HCT116 (cell line): ENCODE data around the gene PTPRJ. TPM values are rescaled to one million over a fixed set of nuclear protein-coding genes. Genes with fewer than 3 reads are reported as not detected.

Source experiments
- ATAC-seq: fragments of 200-7000 bp; cut with Tn5 transposase; 2 replicates; pipeline ENCODE4 v1.9.1; 2020; ENCODE audit warnings: mild to moderate bottlenecking, moderate library complexity
- BruUV-seq: library from RNA; stranded (reverse); fragments of 400-500 nt; replicated peaks from 2 replicates; lab custom pipeline; 2021; lab: Mats Ljungman, UMichigan
- CTCF ChIA-PET: fragments of 300-600 bp; sonication (Branson Sonifier 250); formaldehyde crosslinking; loops from one replicate; lab custom pipeline; 2021; ENCODE audit warnings: antibody characterized with exemption; lab: Charles Lee
- POLR2A ChIA-PET: fragments of 300-600, 350-600 bp; sonication (Branson Sonifier 250); formaldehyde crosslinking; loops from one replicate; lab custom pipeline; 2021; ENCODE audit warnings: antibody characterized with exemption; lab: Charles Lee
- RAD21 ChIA-PET, 2 experiments: fragments of 300-600 bp; sonication (Branson Sonifier 250); formaldehyde crosslinking; loops; one replicate each; lab custom pipeline; 2023; ENCODE audit warnings: low total read pairs in 2 of 2; ENCODE audit not compliant: uncharacterized antibody in 2 of 2, unreplicated experiment in 2 of 2, low non-redundant PET in 1 of 2; lab: Charles Lee
- DNase-seq: peaks from one replicate; pipeline ENCODE4 v3.0.0-alpha.2; 2010; ENCODE audit warnings: low read depth, low spot score
- H2AFZ ChIP-seq: fragments of 200-600 bp; shearing (Covaris generic), sonication (generic); 2 replicates; pipeline ENCODE4 v1.6.1; 2017; ENCODE audit warnings: low read depth, mixed run types, mixed read lengths, antibody characterized with exemption, low read length; ENCODE audit not compliant: poor library complexity, severe bottlenecking
- H3K27ac ChIP-seq: 2 replicates; pipeline ENCODE4 v1.5.1; 2012; ENCODE audit warnings: low read depth, low read length
- H3K27me3 ChIP-seq: fragments of 200-600 bp; sonication (generic); 2 replicates; pipeline ENCODE4 v1.6.1; 2016; ENCODE audit warnings: mixed run types, low read length, mixed read lengths; ENCODE audit not compliant: insufficient read depth
- H3K36me3 ChIP-seq, 2 experiments: fragments of 200-500 bp in 1 of 2; fragments of 200-600 bp in 1 of 2; sonication (Bioruptor generic) in 1 of 2; sonication (generic) in 1 of 2; 2 replicates each; pipeline versions ENCODE4 v1.5.1 to v1.6.1; 2014 to 2016; ENCODE audit warnings: low read length in 2 of 2, inconsistent platforms in 1 of 2, mixed read lengths in 1 of 2, mixed run types in 1 of 2; ENCODE audit not compliant: insufficient read depth in 2 of 2, control insufficient read depth in 1 of 2
- H3K4me1 ChIP-seq, 2 experiments: fragments of 200-600 bp in 1 of 2; sonication (generic) in 1 of 2; 2 replicates each; pipeline versions ENCODE4 v1.5.1 to v1.6.1; 2012 to 2017; ENCODE audit warnings: low read length in 2 of 2, inconsistent platforms in 1 of 2, mild to moderate bottlenecking in 1 of 2, mixed read lengths in 1 of 2, mixed run types in 1 of 2, moderate library complexity in 1 of 2; ENCODE audit not compliant: insufficient read depth in 2 of 2, control insufficient read depth in 1 of 2
- H3K4me2 ChIP-seq: fragments of 200-600 bp; sonication (generic); 2 replicates; pipeline ENCODE4 v1.6.1; 2017; ENCODE audit warnings: mixed run types, low read length, mixed read lengths
- H3K4me3 ChIP-seq, 2 experiments: fragments of 200-600 bp in 1 of 2; sonication (generic) in 1 of 2; replicated peaks in 1 of 2; 2 replicates each; pipeline ENCODE4 v1.5.1; 2011 to 2016; ENCODE audit warnings: low read length in 2 of 2, control low read depth in 1 of 2, low read depth in 1 of 2, mild to moderate bottlenecking in 1 of 2, mixed read lengths in 1 of 2, mixed run types in 1 of 2
- H3K79me2 ChIP-seq: fragments of 200-600 bp; sonication (generic); 2 replicates; pipeline ENCODE4 v1.6.1; 2017; ENCODE audit warnings: mild to moderate bottlenecking, mixed run types, low read length, moderate library complexity, mixed read lengths; ENCODE audit not compliant: insufficient read depth
- H3K9ac ChIP-seq: fragments of 200-600 bp; sonication (generic); 2 replicates; pipeline ENCODE4 v1.6.1; 2016; ENCODE audit warnings: low read length, mixed read lengths
- H3K9me2 ChIP-seq: fragments of 200-600 bp; sonication (generic), shearing (Covaris generic); 2 replicates; pipeline ENCODE4 v1.6.1; 2017; ENCODE audit warnings: mixed run types, mild to moderate bottlenecking, moderate library complexity; ENCODE audit not compliant: insufficient read depth
- H3K9me3 ChIP-seq, 2 experiments: fragments of 200-500 bp in 1 of 2; fragments of 200-600 bp in 1 of 2; sonication (Bioruptor generic) in 1 of 2; sonication (generic) in 1 of 2; 2 replicates each; pipeline ENCODE4 v1.6.1; 2014 to 2017; ENCODE audit warnings: low read length in 2 of 2, mixed read lengths in 2 of 2, inconsistent platforms in 1 of 2, low read depth in 1 of 2, mild to moderate bottlenecking in 1 of 2, mixed run types in 1 of 2, moderate library complexity in 1 of 2; ENCODE audit not compliant: control insufficient read depth in 1 of 2, insufficient read depth in 1 of 2
- H4K20me1 ChIP-seq: fragments of 200-600 bp; sonication (generic), shearing (Covaris generic); 2 replicates; pipeline ENCODE4 v1.6.1; 2017; ENCODE audit warnings: mixed run types, mild to moderate bottlenecking, moderate library complexity; ENCODE audit not compliant: insufficient read depth
- CBX3 ChIP-seq: IDR thresholded peaks from 2 replicates; pipeline ENCODE4 v1.6.1; 2012; ENCODE audit warnings: low read depth
- CEBPB ChIP-seq: IDR thresholded peaks from 2 replicates; pipeline ENCODE4 v1.6.1; 2012; ENCODE audit warnings: low read depth
- ELF1 ChIP-seq: IDR thresholded peaks from 2 replicates; pipeline ENCODE4 v1.6.1; 2012; ENCODE audit warnings: low read depth, borderline replicate concordance
- EZH2 ChIP-seq: fragments of 200-600 bp; sonication (generic); IDR thresholded peaks from 2 replicates; pipeline ENCODE4 v1.6.1; 2017; ENCODE audit warnings: antibody characterized with exemption, mixed run types
- EZH2phosphoT487 ChIP-seq: fragments of 200-600 bp; IDR thresholded peaks from 2 replicates; pipeline ENCODE4 v1.6.1; 2018; ENCODE audit warnings: antibody characterized with exemption, borderline replicate concordance
- FOSL1 ChIP-seq: IDR thresholded peaks from 2 replicates; pipeline ENCODE4 v1.6.1; 2012; ENCODE audit warnings: low read depth
- JUND ChIP-seq: IDR thresholded peaks from 2 replicates; pipeline ENCODE4 v1.6.1; 2012
- POLR2AphosphoS5 ChIP-seq: IDR thresholded peaks from 2 replicates; pipeline ENCODE4 v1.6.1; 2011; ENCODE audit warnings: mild to moderate bottlenecking, low read depth, low read length, moderate library complexity
- RAD21 ChIP-seq: IDR thresholded peaks from 2 replicates; pipeline ENCODE4 v1.6.1; 2012; ENCODE audit warnings: low read depth, mild to moderate bottlenecking
- SIN3A ChIP-seq: IDR thresholded peaks from 2 replicates; pipeline ENCODE4 v1.6.1; 2012; ENCODE audit warnings: low read depth
- SRF ChIP-seq: IDR thresholded peaks from 2 replicates; pipeline ENCODE4 v1.6.1; 2012; ENCODE audit warnings: low read depth
- TCF7L2 ChIP-seq: IDR thresholded peaks from 2 replicates; pipeline ENCODE4 v1.7.0; 2011; ENCODE audit warnings: borderline replicate concordance, inconsistent platforms; ENCODE audit not compliant: insufficient read depth, insufficient read length; ENCODE audit errors: extremely low read depth
- intact Hi-C: fragments of 100-400 bp; cut with micrococcal nuclease; formaldehyde crosslinking; loops from 2 replicates; pipeline ENCODE4 v1.10.0; 2022
- total RNA-seq: library from RNA; stranded (reverse); gene quantifications from one replicate; pipeline ENCODE4 v1.2.1, GENCODE V29; 2021; ENCODE audit not compliant: unreplicated experiment
- TF ChIP-seq, protein P1 (sequence below): IDR thresholded peaks from 2 replicates; pipeline ENCODE4 v1.6.1; 2012; ENCODE audit warnings: low read depth
- TF ChIP-seq, protein P2 (sequence below): IDR thresholded peaks from 2 replicates; pipeline ENCODE4 v1.6.1; 2011; ENCODE audit warnings: mild to moderate bottlenecking, low read length, moderate library complexity; ENCODE audit not compliant: insufficient replicate concordance; ENCODE audit errors: extremely low read depth
- TF ChIP-seq, protein P3 (sequence below): IDR thresholded peaks from 2 replicates; pipeline ENCODE4 v1.6.1; 2012
- TF ChIP-seq, protein P4 (sequence below): IDR thresholded peaks from 2 replicates; pipeline ENCODE4 v1.6.1; 2012
- TF ChIP-seq, protein P5 (sequence below), 3 experiments: fragments of 200-600 bp in 1 of 3; sonication (generic) in 1 of 3; IDR thresholded peaks in 2 of 3; conservative IDR thresholded peaks in 1 of 3; 2 replicates each; pipeline ENCODE4 v1.5.1; 2012 to 2017; ENCODE audit warnings: low read depth in 2 of 3, low read length in 2 of 3, antibody characterized with exemption in 1 of 3, borderline replicate concordance in 1 of 3, control low read depth in 1 of 3, mild to moderate bottlenecking in 1 of 3, mixed read lengths in 1 of 3, mixed run types in 1 of 3, moderate library complexity in 1 of 3; ENCODE audit not compliant: insufficient read depth in 1 of 3

Gene PTPRJ
- total RNA-seq, 1 experiment from 2014 or later, result 19.1 TPM

DNA sequence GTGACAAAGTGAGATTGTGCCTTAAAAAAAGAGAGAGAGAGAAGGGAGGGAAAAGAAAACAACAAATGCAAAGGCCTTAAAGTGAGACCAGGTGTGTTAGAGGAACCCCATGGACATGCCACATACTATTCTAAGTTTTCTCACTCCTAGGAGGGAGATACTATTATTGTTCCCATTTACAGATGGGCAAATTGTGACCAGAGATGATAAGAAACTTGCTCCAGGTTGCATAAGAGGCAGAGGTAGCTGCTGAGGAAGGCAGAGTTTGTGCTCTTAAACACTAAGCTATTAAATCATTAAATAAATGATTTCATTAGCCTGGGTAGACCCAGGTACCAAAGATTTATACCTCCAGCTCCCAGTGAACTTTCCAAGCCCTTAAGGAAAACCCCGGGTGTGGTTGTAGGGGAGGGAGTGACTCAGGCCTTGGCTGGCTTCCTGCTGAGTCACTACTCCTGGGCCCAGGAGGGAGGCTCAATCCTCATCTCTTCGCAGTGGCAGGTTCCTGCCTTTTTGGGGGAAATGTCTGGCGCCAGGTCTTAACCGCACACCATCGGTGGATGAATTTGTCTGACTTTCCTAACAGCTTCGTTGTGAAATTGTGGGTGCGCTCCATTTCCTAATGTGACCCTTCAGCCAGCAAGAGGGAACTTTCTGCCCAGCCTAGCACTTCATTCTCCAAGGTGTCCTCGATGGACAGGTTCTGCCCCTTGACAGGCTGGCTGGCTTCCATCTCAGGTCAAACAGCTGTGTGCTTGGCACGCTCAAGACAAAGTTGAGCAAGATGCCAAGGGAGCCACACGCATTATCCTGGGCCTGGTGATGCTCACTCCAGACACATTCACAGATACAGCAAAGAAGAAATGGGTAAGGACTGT is 33.4 kb upstream of the PTPRJ start:
- no peaks in the 10 kb centered on the region for H3K27me3 ChIP-seq
- DNase-seq (peak; percentile 84), ATAC-seq (peak; percentile 92)
- H4K20me1 ChIP-seq, result no peaks in the 10 kb centered on the region
- H3K36me3 ChIP-seq, result no peaks in the 10 kb centered on the region
- ChIA-PET RAD21 (interaction anchor here in 1 of 2 experiments (1.0 kb wide), 1 partner anchor 162 kb away, joined by 3 read pairs; no protein-coding TSS in a partner anchor), CTCF (interaction anchor here (0.6 to 1.7 kb wide), 2 partner anchors 45 to 162 kb away, joined by 3 to 5 read pairs; no protein-coding TSS in a partner anchor), POLR2A (interaction anchor here (1.6 to 2.1 kb wide), 2 partner anchors 9 to 32 kb away, joined by 8 read pairs; no protein-coding TSS in a partner anchor)
- peaks cover 33 to 55% of the 10 kb centered on the region in 2 experiments for H3K4me1 ChIP-seq
- H3K4me2 ChIP-seq, result peak overlapping the region; percentile 65
- no peaks in the 10 kb centered on the region for H3K9me2 ChIP-seq
- peak overlapping the region; percentile 72 for H3K27ac ChIP-seq
- no TSS peak for BruUV-seq
- H3K9ac ChIP-seq, result peak overlapping the region; percentile 33
- intact Hi-C loops, result loop anchor here (5.0 kb wide), 1 partner anchor 35 kb away; the partner anchor contains the start of gene PTPRJ
- H2AFZ ChIP-seq, result no peak overlapping the region
- H3K4me3 ChIP-seq, result peak overlapping the region in 1 of 2 experiments; percentile 14; a peak in 2 of 4 replicates
- H3K9me3 ChIP-seq, result no peaks in the 10 kb centered on the region
- no peaks in the 10 kb centered on the region for H3K79me2 ChIP-seq
- TF ChIP-seq POLR2AphosphoS5, result peak; percentile 69
- 0 out of 2 replicates have a peak, but pooled peaks have one; percentile 65 for TF ChIP-seq SIN3A
- TF ChIP-seq TCF7L2, result no peak
- TF ChIP-seq ELF1, result no peak
- TF ChIP-seq, protein P1, sequence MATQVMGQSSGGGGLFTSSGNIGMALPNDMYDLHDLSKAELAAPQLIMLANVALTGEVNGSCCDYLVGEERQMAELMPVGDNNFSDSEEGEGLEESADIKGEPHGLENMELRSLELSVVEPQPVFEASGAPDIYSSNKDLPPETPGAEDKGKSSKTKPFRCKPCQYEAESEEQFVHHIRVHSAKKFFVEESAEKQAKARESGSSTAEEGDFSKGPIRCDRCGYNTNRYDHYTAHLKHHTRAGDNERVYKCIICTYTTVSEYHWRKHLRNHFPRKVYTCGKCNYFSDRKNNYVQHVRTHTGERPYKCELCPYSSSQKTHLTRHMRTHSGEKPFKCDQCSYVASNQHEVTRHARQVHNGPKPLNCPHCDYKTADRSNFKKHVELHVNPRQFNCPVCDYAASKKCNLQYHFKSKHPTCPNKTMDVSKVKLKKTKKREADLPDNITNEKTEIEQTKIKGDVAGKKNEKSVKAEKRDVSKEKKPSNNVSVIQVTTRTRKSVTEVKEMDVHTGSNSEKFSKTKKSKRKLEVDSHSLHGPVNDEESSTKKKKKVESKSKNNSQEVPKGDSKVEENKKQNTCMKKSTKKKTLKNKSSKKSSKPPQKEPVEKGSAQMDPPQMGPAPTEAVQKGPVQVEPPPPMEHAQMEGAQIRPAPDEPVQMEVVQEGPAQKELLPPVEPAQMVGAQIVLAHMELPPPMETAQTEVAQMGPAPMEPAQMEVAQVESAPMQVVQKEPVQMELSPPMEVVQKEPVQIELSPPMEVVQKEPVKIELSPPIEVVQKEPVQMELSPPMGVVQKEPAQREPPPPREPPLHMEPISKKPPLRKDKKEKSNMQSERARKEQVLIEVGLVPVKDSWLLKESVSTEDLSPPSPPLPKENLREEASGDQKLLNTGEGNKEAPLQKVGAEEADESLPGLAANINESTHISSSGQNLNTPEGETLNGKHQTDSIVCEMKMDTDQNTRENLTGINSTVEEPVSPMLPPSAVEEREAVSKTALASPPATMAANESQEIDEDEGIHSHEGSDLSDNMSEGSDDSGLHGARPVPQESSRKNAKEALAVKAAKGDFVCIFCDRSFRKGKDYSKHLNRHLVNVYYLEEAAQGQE, result no peak
- TF ChIP-seq FOSL1, result peak; percentile 98
- peak; percentile 96 for TF ChIP-seq JUND
- TF ChIP-seq, protein P2, sequence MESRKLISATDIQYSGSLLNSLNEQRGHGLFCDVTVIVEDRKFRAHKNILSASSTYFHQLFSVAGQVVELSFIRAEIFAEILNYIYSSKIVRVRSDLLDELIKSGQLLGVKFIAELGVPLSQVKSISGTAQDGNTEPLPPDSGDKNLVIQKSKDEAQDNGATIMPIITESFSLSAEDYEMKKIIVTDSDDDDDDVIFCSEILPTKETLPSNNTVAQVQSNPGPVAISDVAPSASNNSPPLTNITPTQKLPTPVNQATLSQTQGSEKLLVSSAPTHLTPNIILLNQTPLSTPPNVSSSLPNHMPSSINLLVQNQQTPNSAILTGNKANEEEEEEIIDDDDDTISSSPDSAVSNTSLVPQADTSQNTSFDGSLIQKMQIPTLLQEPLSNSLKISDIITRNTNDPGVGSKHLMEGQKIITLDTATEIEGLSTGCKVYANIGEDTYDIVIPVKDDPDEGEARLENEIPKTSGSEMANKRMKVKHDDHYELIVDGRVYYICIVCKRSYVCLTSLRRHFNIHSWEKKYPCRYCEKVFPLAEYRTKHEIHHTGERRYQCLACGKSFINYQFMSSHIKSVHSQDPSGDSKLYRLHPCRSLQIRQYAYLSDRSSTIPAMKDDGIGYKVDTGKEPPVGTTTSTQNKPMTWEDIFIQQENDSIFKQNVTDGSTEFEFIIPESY, result no peak
- TF ChIP-seq, protein P3, sequence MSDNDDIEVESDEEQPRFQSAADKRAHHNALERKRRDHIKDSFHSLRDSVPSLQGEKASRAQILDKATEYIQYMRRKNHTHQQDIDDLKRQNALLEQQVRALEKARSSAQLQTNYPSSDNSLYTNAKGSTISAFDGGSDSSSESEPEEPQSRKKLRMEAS, result peak; percentile 73
- TF ChIP-seq EZH2phosphoT487, result no peak
- TF ChIP-seq, protein P4, sequence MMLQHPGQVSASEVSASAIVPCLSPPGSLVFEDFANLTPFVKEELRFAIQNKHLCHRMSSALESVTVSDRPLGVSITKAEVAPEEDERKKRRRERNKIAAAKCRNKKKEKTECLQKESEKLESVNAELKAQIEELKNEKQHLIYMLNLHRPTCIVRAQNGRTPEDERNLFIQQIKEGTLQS, result no peak
- peak; percentile 78; the same call in 1 of the 2 replicates for TF ChIP-seq SRF
- no peak; the same call in 1 of the 2 replicates for TF ChIP-seq RAD21
- TF ChIP-seq EZH2, result no peak
- peak; percentile 90 for TF ChIP-seq CEBPB
- TF ChIP-seq, protein P5, sequence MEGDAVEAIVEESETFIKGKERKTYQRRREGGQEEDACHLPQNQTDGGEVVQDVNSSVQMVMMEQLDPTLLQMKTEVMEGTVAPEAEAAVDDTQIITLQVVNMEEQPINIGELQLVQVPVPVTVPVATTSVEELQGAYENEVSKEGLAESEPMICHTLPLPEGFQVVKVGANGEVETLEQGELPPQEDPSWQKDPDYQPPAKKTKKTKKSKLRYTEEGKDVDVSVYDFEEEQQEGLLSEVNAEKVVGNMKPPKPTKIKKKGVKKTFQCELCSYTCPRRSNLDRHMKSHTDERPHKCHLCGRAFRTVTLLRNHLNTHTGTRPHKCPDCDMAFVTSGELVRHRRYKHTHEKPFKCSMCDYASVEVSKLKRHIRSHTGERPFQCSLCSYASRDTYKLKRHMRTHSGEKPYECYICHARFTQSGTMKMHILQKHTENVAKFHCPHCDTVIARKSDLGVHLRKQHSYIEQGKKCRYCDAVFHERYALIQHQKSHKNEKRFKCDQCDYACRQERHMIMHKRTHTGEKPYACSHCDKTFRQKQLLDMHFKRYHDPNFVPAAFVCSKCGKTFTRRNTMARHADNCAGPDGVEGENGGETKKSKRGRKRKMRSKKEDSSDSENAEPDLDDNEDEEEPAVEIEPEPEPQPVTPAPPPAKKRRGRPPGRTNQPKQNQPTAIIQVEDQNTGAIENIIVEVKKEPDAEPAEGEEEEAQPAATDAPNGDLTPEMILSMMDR (IDR thresholded peaks at IDR 0.05 in 2 of 3, conservative IDR thresholded peaks at IDR 0.05 in 1 of 3; ENCODE audit: borderline replicate concordance in 1 of 3, insufficient read depth in 1 of 3, low read depth in 2 of 3, low read length in 2 of 3), result no peak
- TF ChIP-seq CBX3, result peak; percentile 75
